ENCODE measurements around the gene URB1.

- no peak for TF ChIP-seq CTCF (IDR thresholded peaks at IDR 0.05)
- no peak for TF ChIP-seq POLR2A (IDR thresholded peaks at IDR 0.05)
These were observed 90.3 kb downstream of the URB1 start for GRCh38 chr21:32302560-32302959.

Data from Peyer's patch (tissue), 4 donors.